Measurements from ENCODE around the gene CYP1A1.
A peak's percentile ranks its signal among the peaks of the same experiment; 100 is the strongest.

The CYP1A1 gene, protein sequence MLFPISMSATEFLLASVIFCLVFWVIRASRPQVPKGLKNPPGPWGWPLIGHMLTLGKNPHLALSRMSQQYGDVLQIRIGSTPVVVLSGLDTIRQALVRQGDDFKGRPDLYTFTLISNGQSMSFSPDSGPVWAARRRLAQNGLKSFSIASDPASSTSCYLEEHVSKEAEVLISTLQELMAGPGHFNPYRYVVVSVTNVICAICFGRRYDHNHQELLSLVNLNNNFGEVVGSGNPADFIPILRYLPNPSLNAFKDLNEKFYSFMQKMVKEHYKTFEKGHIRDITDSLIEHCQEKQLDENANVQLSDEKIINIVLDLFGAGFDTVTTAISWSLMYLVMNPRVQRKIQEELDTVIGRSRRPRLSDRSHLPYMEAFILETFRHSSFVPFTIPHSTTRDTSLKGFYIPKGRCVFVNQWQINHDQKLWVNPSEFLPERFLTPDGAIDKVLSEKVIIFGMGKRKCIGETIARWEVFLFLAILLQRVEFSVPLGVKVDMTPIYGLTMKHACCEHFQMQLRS

GRCh38 chr15:74725225-74725774 lies at the start of gene CYP1A1:
Gene CYP1A1, minus strand, starts transcription at chr15:74725528. Its CDS starts 2,431 bp downstream, at chr15:74723097.
- no peak for DNase-seq (ENCODE audit: low spot score)

DNA sequence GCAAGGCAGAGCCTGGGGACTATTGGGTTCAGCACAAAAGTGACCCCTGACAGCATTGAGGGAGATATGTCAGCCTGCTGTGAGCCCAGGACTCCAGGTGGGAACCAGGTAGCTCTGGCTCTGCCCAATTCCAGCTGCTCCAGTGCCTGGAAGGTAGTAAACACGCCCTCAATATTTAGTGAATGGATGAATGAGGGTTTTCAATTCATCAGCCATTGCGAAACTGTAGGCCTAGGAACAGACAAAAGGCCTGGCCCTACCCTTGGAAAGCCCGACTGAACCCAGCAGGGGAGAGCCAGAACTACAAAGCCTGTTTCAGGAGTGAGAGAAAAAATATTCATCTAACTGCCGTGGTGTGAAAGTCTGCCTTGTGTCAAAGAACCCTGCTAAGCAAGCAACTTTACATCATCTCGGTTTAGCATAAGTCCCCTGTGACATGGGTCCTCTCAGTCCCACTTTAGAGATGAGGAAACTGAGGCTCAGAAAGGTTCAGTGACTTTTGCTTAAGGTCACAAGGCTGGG lies 48.5 kb upstream of the CYP1A1 start:
- no peak for DNase-seq (ENCODE audit: low spot score)

GRCh38 chr15:74773329-74773728 lies 48.0 kb upstream of the CYP1A1 start:
- DNase-seq (ENCODE audit: low spot score): no peak

GRCh38 chr15:74770211-74770903 lies 45.0 kb upstream of the CYP1A1 start:
- no peak for DNase-seq (ENCODE audit: low spot score)

DNA sequence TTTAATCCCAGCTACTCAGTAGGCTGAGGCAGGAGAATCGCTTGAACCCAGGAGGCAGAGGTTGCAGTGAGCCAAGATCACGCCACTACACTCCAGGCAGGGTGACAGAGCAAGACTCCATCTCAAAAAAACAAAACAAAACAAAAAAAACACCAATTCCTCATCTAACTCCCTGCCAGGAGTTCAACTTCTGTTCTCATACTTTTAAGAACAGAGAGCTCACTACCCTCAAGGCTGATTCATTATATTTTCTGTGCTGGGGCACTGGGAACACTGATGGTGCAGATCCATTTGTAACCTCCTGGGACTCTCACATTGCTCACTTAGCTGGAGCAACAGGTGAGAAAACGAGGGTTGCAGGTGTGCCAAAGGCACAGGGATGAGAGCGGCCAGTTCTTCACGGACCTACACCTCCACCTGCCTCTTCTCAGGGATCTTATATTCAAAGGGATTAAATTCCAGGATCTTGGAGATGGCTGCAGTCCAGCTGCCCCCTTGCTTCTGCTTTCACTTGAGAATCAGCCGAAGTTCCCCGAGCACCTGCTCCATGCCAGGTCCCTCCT lies 44.2 kb upstream of the CYP1A1 start:
- DNase-seq (ENCODE audit: low spot score): no peak

GRCh38 chr15:74768771-74769342 lies 43.5 kb upstream of the CYP1A1 start:
- peak; percentile 66 for DNase-seq (ENCODE audit: low spot score)

DNA sequence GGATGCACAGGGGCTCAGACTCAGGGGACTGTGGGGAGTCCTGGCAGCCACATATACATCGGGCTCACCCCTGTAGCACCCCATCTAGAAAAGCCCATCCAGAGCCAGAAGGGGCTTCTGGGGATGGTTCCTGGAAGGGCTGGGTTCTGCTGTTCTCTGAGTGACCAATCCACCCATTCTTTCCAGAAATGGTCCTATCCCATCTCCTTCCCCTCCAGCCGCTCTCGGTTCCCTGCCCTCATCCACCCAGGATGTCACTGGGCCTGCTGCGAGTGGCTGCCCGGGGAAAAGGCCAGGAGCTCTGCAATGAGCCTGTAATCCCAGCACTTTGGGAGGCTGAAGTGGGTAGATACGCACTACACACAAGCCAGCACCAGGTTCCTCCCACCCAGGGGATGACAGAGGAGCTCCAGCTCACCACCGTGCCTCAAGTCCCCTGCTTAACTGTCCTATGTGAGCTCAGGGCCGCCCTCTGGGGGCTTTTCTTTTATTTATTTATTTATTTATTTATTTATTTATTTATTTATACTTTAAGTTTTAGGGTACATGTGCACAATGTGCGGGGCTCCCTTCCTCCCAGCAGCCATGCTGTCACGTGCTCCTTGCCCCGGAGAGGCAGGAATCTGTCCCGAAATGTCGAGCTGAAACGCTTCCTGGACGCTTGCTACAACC lies 42.9 kb upstream of the CYP1A1 start:
- no peak for DNase-seq (ENCODE audit: low spot score)

DNA sequence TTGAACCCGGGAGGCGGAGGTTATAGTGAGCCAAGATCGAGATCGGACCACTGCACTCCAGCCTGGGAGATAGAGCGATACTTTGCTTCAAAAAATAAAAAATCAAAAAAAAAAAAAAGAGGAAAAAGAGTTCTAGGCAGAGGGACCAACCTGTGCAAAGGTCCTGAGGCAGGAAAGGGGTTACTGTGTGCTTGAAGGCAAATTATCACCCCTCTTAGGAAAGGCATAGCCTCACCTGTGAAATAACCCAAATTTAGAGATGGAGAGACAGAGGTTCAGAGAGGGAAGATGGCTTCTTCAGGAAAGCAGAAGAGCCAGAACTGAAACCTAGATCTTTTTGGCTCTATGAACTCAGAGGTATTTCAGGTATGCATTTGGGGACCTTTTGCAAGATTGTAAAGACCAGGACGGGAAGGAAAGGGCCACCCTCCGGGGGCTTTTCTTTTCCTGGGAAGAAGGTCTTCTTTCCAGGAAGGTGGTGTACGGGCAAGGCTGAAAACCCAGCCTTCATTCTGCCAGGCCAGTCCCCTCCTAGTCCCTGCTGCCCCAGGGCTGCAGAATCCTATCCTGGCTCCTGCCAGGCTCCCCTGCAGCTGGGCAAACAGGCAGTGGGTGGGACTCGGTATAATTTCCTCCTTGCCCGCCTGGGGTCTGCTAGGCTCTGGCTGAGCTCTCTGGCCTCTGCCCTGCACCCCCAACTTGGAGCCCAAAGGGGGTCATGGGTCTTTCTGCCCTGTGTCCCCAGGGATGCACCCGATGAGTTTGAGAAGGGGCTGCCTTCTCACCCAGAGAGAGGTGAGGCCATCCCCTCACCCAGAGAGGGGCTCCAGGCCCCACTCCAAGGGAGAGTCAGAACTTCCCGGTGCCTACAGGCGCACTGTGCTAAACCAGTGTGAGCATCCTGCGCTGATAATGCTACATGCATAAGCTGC lies 42.1 kb upstream of the CYP1A1 start:
- no peak for DNase-seq (ENCODE audit: low spot score)

- no peak for DNase-seq (ENCODE audit: low spot score)
These were observed 38.1 kb upstream of the CYP1A1 start for GRCh38 chr15:74763416-74763815.

- no peak for DNase-seq (ENCODE audit: low spot score)
These were observed 37.4 kb upstream of the CYP1A1 start for GRCh38 chr15:74762791-74763150.

DNA sequence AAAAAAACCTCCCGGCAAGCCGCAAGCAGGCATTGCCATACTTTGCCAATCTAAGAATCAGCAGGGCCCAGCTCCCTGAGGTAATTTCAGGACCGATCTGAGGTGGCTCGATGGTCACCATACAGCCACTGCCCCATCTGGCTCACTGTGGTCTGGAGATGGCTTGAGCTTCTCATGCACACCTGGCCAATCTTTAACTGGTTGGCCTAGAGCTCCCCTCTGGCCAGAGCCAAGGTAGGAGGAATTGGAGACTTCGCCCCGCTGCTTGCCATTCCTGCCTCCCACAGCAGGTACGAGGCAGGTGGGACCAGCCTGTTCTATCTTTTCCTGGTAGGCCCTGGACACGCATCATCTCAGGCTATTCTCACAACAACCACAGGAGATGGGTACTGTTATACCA lies 33.4 kb upstream of the CYP1A1 start:
- no peak for DNase-seq (ENCODE audit: low spot score)

GRCh38 chr15:74754593-74755215 lies 29.4 kb upstream of the CYP1A1 start:
- DNase-seq (ENCODE audit: low spot score): no peak

DNA sequence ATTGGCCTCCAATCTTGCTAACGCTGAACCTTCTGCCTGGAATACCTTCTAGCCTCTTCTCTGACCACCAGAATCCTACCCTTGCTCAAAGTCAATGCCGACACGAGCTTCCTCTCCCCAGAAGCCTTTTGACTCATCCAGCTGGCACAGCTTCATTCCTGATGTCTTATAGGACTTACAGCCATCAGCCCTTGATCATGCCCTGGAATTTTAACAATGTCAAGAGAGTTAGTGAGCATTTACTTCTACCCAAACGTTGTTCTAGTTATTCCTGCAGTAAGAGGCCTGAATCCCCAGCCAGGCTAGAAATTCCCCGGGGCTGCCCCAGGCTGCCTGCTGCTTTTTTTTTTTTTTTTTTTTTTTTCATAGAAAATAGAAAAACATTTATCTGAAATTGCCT lies 27.2 kb upstream of the CYP1A1 start:
- no peak for DNase-seq (ENCODE audit: low spot score)

DNA sequence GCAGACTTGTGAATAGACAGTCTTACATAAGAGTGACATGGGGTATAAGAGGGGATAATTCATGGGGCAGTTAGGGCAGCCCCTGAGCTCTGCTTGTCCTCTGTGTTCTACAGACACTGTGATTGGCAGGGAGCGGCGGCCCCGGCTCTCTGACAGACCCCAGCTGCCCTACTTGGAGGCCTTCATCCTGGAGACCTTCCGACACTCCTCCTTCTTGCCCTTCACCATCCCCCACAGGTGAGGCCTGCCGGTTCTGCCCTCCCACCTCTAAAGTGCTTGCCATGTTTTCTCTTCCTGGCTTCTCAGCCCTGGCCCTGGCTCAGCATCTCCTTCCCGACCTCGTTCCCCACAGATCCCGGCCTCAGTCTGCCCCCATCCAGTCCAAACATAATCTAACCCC lies 26.7 kb upstream of the CYP1A1 start:
- DNase-seq (ENCODE audit: low spot score): no peak

DNA sequence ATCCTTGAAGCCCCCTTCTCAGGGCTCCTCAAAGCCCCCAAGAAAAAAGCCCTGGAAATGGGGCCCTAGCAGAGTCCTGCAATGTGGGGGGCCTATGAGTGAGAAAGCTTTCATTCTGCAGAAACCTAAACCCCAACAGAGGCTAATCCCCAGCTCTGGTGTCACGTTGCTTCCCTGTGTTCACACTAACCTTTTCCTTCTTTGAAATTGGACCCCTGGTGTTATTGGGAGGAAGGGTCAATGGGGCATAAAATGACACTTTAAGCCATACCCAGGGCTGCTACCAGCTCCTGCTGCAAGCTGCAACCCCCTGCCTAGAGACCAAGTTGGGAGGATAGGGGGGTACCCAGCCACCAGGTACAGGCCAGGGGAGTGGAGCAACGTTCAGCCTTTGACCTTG lies 25.4 kb upstream of the CYP1A1 start:
- DNase-seq (ENCODE audit: low spot score): no peak

DNA sequence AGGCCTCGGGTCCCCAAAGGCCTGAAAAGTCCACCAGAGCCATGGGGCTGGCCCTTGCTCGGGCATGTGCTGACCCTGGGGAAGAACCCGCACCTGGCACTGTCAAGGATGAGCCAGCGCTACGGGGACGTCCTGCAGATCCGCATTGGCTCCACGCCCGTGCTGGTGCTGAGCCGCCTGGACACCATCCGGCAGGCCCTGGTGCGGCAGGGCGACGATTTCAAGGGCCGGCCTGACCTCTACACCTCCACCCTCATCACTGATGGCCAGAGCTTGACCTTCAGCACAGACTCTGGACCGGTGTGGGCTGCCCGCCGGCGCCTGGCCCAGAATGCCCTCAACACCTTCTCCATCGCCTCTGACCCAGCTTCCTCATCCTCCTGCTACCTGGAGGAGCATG lies 24.5 kb upstream of the CYP1A1 start:
- DNase-seq (ENCODE audit: low spot score): no peak

DNA sequence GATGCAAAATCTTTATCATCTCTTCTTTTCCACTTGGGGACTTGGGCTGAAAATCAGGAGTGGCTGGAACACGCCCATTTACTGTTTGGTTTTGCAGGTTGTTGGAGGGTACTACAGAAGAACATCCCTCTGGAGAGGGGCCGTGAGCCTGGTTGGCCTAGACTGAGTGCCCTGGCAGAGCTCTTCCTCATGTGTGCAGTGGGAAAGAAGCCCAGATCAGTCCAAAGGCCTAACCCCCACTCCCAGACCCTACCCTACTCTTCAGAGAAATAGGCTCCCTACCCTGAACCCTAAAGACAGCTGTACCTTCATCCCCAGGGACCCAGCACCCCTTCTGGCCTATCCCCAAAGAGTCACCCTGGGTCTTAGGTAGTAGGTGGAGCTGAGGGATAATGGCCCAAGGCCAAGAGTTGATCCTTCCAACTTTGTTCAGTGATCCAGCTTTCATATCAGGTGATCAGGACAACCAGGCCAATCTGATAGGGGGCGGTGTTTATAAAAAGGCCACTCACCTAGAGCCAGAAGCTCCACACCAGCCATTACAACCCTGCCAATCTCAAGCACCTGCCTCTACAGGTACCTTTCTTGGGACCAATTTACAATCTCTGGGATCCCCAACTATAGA lies 23.1 kb upstream of the CYP1A1 start, which contains the start of gene CYP1A2:
TSS of gene CYP1A2 (plus strand) at position 524 of the 625 bp plus-strand sequence. CDS start 894 bp downstream, outside the sequence.
- DNase-seq (ENCODE audit: low spot score): no peak

DNA sequence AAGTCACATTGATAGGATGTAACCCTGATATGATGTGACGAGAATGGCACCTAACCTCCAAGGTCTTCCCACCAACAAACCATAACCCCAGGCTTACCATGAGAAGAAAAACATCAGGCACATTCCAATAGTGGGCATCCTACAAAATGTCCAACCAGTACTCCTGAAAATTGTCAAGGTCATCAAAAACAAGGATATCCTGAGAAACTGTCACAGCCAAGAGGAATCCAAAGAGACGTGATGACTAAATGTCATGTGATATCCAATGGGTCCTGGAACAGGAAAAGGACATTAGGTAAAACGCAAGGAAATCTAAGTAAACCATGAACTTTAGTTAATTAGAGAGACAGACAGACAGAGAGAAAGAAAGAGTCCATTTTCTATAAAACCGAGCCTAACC lies 21.1 kb upstream of the CYP1A1 start:
- no peak for DNase-seq (ENCODE audit: low spot score)

DNA sequence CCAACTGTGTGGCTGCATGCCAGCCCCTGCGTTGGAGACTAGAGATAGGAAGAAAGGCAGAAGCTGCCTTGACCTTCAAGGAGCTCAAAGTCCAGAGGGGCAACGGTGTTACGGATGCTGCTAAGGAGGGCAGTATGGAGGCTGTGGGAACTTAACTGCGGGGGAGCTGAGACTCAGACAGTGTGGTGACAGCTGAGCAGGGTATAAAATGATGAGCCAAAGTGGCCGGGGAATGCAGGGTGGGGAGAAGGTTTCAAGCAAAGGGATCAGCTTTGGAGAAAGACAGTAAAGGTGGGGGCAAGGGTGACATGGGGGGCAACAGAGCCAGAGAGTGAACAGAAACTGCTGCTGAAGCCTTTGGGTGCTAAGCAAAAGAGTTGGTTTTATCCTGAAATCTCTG lies 17.1 kb upstream of the CYP1A1 start:
- DNase-seq (ENCODE audit: low spot score): no peak

All from activated CD4-positive, alpha-beta T cell treated with anti-CD3 and anti-CD28 coated beads, Interleukin-2, Interleukin-4, amounts not matched to agents 100 ng/mL and 50 ng/mL, durations not matched to agents 16 hours and 8 hours (primary cell).